Stimulated activated CD4-positive, alpha-beta T cell treated with anti-CD3 and anti-CD28 coated beads, TNF-alpha, amount 100 ng/mL, for 48 hours (primary cell): Measurements from ENCODE around the gene FA2H.

ENCODE experiments used
- DNase-seq, 3 donors: peaks; one replicate each; pipeline ENCODE4 v3.0.0-alpha.2; 2020; ENCODE audit warnings: low read depth in 3 of 3

Gene FA2H

GRCh38 chr16:74744566-74744965, 30.1 kb downstream of the FA2H start:
- no peak for DNase-seq

GRCh38 chr16:74743668-74744299, 30.8 kb downstream of the FA2H start:
- DNase-seq: no peak

- DNase-seq: no peak
These were observed 31.5 kb downstream of the FA2H start for GRCh38 chr16:74743045-74743667.

GRCh38 chr16:74742051-74742481, 32.6 kb downstream of the FA2H start:
- DNase-seq: no peak

GRCh38 chr16:74740795-74741304, 33.8 kb downstream of the FA2H start:
- DNase-seq: no peak

- no peak for DNase-seq
These were observed 35.3 kb downstream of the FA2H start for GRCh38 chr16:74739275-74739674.

- no peak for DNase-seq
These were observed 35.8 kb downstream of the FA2H start for GRCh38 chr16:74738816-74739215.

- DNase-seq: no peak
These were observed 36.5 kb downstream of the FA2H start for GRCh38 chr16:74738113-74738541.

- DNase-seq: no peak
These were observed 37.1 kb downstream of the FA2H start for GRCh38 chr16:74737521-74737920.

- no peak for DNase-seq
These were observed 38.0 kb downstream of the FA2H start for GRCh38 chr16:74736531-74737157.

- DNase-seq: no peak
These were observed 39.1 kb downstream of the FA2H start for GRCh38 chr16:74735554-74735953.

- no peak for DNase-seq
These were observed 39.5 kb downstream of the FA2H start for GRCh38 chr16:74735162-74735452.

GRCh38 chr16:74734361-74735161, 40.1 kb downstream of the FA2H start:
- DNase-seq: no peak

GRCh38 chr16:74732707-74733350, 41.8 kb downstream of the FA2H start:
- no peak for DNase-seq

GRCh38 chr16:74731853-74732477, 42.7 kb downstream of the FA2H start:
- DNase-seq: no peak

GRCh38 chr16:74729783-74730683, 44.6 kb downstream of the FA2H start:
- DNase-seq: no peak

GRCh38 chr16:74727903-74728302, 46.7 kb downstream of the FA2H start:
- no peak for DNase-seq

GRCh38 chr16:74726716-74727115, 47.9 kb downstream of the FA2H start:
- DNase-seq: peak; percentile 15 to 23 (median 18)

GRCh38 chr16:74725651-74726455, 48.8 kb downstream of the FA2H start:
- no peak for DNase-seq
